GM12874 (cell line): ENCODE measurements around the gene CNTNAP4.

ENCODE experiments used
- CTCF ChIP-seq: IDR thresholded peaks from 2 replicates; pipeline ENCODE4 v1.5.1; 2011; ENCODE audit warnings: low read depth, mild to moderate bottlenecking, control low read depth, low read length, moderate library complexity; ENCODE audit not compliant: insufficient read depth

Gene CNTNAP4

DNA sequence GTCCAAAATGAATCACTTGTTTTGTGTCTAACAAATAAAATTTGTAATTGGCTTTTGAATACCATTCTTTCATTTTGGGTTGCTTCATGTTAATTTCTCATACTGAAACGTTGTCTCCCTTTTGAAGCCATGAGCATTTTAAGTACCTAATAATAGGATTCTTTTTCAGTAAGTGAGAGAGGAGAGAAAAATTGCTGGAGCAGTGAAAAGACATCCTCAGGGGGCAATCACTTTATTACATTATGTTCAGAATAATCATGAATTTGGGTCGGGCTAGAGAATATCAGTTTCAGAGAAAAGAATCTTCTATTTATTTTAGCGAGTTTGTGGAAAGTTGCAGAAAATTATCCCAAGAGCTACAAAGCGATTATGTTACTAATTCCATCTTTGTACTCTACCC, 96.8 kb downstream of the CNTNAP4 start:
- TF ChIP-seq CTCF = no peak

- TF ChIP-seq CTCF = no peak
These were observed 99.8 kb downstream of the CNTNAP4 start for GRCh38 chr16:76376988-76377387.

DNA sequence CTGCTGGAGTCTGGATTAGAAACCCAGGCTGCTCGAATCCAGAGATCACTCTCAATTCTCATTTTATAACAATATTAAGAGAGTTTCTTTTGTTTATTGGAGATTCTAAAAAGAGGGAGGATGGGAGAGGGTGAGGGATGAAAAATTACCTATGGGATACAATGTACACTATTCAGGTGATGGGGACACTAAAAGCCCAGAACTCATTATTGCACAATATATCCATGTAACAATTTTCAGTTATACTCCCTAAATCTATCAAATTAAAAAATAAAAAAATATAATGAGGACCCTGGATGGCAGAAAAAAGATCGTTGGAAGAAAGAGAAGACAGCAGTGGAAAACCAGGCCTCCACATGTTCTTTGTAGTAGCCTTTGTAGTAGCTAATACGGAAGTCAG, 100.8 kb downstream of the CNTNAP4 start:
- TF ChIP-seq CTCF = no peak

DNA sequence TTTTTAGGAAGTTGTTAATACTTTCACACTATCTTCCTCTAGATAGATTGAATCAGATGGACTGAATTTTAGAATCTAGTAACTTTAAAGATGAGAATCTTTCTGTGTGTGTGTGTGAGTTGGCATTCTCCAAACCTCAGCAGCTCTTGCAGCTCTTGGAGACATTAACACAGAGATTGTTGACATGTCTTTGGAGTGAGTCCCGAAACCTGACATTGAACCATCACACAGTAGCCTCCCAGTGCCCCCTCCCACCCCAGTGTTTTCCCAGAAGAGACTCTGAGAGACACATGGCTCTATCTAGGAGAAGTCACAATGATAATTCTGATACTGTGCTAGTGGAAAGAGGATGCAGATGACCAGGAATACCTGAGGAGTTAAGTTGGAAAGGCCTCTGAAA, 103.9 kb downstream of the CNTNAP4 start:
- no peak for TF ChIP-seq CTCF

GRCh38 chr16:76385601-76386230, 108.5 kb downstream of the CNTNAP4 start:
- TF ChIP-seq CTCF = no peak

- no peak for TF ChIP-seq CTCF
These were observed 109.6 kb downstream of the CNTNAP4 start for GRCh38 chr16:76386784-76387183.

DNA sequence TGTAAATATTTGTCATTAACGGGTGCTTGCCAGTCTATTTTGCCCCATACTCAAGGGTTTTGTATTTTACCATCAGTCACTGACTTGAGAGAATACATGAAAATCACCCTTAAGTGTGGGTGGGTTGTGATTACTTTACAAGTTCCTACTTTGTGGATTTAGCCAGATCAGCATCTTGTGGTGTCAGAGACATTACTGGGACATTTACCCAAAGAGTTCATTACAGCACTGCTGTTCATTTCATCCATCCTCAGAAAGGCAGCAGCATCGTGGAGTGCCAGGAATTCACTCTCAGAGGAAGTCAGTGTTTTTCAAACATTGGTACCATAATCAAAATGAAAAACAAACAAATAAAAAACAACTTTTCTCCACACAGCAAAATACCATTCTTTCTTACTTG, 110.8 kb downstream of the CNTNAP4 start:
- no peak for TF ChIP-seq CTCF

DNA sequence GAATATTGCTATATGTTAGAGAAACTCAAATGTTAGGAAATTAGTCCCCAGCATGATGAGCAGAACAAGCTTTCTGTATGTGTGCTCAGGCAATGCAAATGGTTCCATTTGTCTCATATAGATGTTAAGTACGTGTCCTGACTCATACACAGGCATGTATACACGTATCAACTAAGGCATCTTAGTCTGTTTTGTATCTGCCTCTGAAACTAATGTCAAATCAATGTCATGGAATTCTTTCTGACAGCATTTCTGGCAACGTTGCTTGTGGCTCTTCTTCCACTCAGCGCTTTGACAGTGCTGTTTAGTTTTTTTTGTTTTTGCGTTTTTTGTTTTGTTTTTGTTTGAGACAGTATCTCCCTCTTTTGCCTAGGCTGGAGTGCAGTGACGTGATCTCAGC, 111.9 kb downstream of the CNTNAP4 start:
- TF ChIP-seq CTCF = no peak
